Nephron progenitor cell (in vitro differentiated cells): ENCODE results near the gene CELSR2.
A peak's percentile ranks its signal among the peaks of the same experiment; 100 is the strongest.

Source experiments
- DNase-seq: peaks from one replicate; pipeline ENCODE4 v3.0.0; 2021
- H3K27ac Mint-ChIP-seq: 2 replicates; pipeline ENCODE4 v1.8.0; 2021; ENCODE audit warnings: mild to moderate bottlenecking, moderate library complexity, mixed read lengths
- H3K27me3 Mint-ChIP-seq: 2 replicates; pipeline ENCODE4 v1.8.0; 2021; ENCODE audit warnings: mild to moderate bottlenecking, low read depth, mixed read lengths; ENCODE audit not compliant: poor library complexity
- H3K36me3 Mint-ChIP-seq: 2 replicates; pipeline ENCODE4 v1.8.0; 2021; ENCODE audit warnings: low read depth, mixed read lengths
- H3K4me1 Mint-ChIP-seq: 2 replicates; pipeline ENCODE4 v1.8.0; 2021; ENCODE audit warnings: mixed read lengths
- H3K4me3 Mint-ChIP-seq: 2 replicates; pipeline ENCODE4 v1.8.0; 2021; ENCODE audit warnings: mild to moderate bottlenecking, moderate library complexity, mixed read lengths
- H3K9me3 Mint-ChIP-seq: 2 replicates; pipeline ENCODE4 v1.8.0; 2021; ENCODE audit warnings: mild to moderate bottlenecking, moderate library complexity, mixed read lengths
- TF ChIP-seq, protein P1 (sequence below): fragments of 200-600 bp; sonication (generic); IDR thresholded peaks from 2 replicates; pipeline ENCODE4 v1.5.0; 2021; ENCODE audit warnings: antibody characterized with exemption

Gene CELSR2

DNA sequence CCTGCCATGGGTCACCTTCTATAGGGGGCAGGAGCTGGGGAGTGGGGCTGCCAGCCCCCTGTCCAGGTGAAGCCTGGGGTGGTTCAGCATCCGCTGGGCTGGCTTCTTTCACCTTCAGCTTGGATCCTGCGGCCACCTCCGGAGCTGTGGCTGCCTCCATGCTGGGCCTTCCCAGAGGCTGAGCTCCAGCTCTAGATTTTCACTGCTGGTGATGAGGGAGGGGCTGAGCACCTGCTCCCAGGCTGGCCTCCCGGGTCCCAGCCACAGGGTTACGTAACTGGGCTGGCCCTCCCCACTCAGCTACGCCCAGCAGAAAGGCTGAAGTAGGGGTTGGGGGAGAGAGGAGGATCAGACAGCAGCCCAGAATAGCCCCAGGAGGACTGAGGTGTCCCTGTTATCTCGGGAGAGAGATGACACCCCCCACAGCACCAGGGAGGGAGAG lies 57.5 kb downstream of the CELSR2 start, which contains the start of gene MYBPHL:
Gene MYBPHL (minus strand): TSS at position 180 of the 442 bp plus-strand sequence. CDS start 20 bp downstream, at position 160.
- H3K4me3 Mint-ChIP-seq, result peak within 1 kb of the TSS; percentile 31
- peaks cover 3% of the 10 kb centered on the region for H3K27me3 Mint-ChIP-seq
- H3K36me3 Mint-ChIP-seq, result no peaks in the 10 kb centered on the region
- no peak for DNase-seq
- TF ChIP-seq, protein P1, sequence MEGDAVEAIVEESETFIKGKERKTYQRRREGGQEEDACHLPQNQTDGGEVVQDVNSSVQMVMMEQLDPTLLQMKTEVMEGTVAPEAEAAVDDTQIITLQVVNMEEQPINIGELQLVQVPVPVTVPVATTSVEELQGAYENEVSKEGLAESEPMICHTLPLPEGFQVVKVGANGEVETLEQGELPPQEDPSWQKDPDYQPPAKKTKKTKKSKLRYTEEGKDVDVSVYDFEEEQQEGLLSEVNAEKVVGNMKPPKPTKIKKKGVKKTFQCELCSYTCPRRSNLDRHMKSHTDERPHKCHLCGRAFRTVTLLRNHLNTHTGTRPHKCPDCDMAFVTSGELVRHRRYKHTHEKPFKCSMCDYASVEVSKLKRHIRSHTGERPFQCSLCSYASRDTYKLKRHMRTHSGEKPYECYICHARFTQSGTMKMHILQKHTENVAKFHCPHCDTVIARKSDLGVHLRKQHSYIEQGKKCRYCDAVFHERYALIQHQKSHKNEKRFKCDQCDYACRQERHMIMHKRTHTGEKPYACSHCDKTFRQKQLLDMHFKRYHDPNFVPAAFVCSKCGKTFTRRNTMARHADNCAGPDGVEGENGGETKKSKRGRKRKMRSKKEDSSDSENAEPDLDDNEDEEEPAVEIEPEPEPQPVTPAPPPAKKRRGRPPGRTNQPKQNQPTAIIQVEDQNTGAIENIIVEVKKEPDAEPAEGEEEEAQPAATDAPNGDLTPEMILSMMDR, result no peak
- peak within 1 kb of the TSS; percentile 65 for H3K27ac Mint-ChIP-seq
- H3K4me1 Mint-ChIP-seq, result peaks cover 31% of the 10 kb centered on the region
- no peaks in the 10 kb centered on the region for H3K9me3 Mint-ChIP-seq

DNA sequence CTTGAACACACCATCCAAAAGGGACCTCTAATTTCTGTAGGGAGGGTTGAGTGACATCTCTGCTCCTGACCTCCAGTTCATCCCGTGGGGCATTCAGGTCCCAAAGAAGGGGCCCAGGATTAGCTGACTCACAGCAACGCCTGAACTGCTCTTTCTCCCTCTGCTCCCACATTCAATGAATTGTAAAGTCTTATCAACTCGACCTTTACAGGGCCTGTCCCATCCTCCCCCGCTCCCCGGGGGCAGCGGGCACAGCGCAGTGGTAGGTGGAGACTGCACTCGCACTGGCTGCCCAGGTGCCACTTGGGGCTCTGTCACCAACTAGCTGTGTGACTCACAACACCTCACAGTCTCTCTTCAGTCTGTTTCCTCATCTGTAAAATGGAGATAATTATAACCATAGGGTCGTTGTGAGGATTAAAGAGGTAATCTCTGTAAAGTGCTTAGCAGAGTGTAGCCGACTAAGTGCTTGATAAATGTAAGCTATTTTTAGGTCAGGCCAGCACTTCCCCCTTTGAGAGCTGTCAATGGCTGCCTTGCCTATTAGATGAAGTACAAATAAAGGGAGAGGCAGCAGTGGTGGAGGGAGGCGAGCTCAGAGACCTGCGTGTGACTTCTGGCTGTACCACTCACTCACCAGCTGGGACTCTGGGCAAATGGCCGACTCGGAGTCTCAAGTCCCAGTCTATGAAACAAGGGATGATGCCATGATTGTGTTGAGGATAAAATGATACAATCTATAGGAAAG lies 58.1 kb downstream of the CELSR2 start:
- peak overlapping the region; percentile 31 for H3K4me3 Mint-ChIP-seq
- H3K27ac Mint-ChIP-seq, result peak overlapping the region; percentile 65
- H3K9me3 Mint-ChIP-seq, result no peaks in the 10 kb centered on the region
- H3K36me3 Mint-ChIP-seq, result peaks cover under 1% of the 10 kb centered on the region
- TF ChIP-seq, protein P1, result no peak
- DNase-seq, result no peak
- H3K4me1 Mint-ChIP-seq, result peaks cover 31% of the 10 kb centered on the region
- peaks cover 3% of the 10 kb centered on the region for H3K27me3 Mint-ChIP-seq

DNA sequence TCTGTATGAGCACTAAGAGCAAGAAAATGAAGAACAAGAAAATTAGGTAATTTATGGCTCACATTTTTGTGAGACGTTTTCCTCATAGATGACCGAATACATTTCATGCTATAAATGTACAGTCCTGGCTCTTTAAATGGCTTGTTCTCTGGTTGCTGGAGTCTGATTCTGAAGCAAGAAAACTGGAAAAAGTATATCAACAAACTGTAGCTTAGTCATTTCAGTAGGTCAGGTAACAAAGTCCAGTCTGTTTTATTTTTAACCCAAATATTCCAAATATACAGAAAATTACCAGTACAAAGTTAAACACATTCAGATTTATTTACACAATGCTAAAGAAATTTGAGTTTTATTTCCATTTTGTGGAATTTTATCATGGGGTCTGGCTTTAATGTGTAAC lies 60.0 kb downstream of the CELSR2 start:
- Mint-ChIP-seq H3K27me3 (peaks cover 3% of the 10 kb centered on the region), H3K4me1 (peaks cover 31% of the 10 kb centered on the region), H3K9me3 (no peaks in the 10 kb centered on the region), H3K27ac (no peak overlapping the region), H3K4me3 (no peak overlapping the region), H3K36me3 (peaks cover 19% of the 10 kb centered on the region)
- no peak for DNase-seq
- TF ChIP-seq, protein P1, result no peak

DNA sequence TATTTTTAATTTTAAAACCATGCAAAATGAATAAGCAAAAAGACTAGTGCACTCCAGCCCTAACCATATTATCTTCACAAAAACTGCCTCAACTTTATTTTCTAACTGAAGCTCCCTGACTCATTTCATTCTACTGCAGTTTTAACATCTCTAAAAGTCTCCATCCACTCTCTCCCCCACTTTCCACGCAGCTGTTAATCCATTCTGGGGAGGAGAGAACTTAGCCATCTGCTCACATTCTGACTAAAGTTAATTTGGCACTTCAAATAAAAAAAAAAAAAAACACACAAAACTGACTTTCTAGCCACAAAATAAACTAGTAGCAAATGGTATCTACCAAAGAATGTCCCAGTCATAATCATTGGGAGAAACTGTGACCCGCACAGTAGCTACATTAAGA lies 62.9 kb downstream of the CELSR2 start:
- no peak for DNase-seq
- Mint-ChIP-seq H3K27me3 (peaks cover 2% of the 10 kb centered on the region), H3K4me3 (no peak overlapping the region), H3K4me1 (peaks cover 12% of the 10 kb centered on the region), H3K27ac (no peak overlapping the region), H3K36me3 (peaks cover 41% of the 10 kb centered on the region), H3K9me3 (no peaks in the 10 kb centered on the region)
- TF ChIP-seq, protein P1, result no peak

DNA sequence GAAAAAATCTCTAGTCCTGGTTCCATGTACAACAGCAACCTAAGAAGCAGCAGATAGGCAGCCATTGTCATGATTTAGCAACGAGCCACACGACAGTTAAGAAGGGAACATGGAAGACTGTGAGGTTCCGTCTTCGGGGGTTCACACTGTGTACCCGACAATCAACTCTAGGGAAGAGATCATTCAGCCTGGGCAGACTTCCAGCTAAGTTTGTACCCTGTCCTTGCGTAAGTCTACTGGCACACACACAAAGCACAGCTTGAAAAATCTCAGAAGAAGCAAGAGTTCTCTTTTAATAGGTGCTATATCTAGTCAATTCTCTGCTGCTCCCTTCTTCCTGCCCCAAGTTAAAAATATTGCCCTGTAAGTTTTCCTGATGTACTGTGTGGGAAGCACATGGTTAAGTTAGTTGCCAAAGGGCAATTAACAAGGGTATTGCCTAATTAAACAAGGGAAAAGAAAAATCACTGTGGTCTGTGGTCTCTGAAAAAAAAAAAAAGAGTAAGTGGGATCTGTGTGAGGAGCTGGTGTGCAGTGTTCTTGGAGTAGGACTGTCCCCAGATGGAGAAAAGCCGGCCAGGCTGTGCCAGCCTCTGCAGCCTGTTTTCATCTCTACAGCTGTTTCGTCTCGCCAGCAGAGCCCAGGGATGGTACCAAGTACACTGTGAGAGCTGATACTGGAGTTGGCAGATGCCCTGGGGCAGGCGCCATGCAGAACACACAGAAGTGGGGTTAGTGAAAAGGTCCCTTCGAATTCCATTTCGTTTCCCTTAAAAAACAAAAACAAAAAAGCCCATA lies 63.8 kb downstream of the CELSR2 start:
- no peak for DNase-seq
- no peak overlapping the region for H3K4me3 Mint-ChIP-seq
- H3K9me3 Mint-ChIP-seq, result no peaks in the 10 kb centered on the region
- H3K4me1 Mint-ChIP-seq, result peaks cover 7% of the 10 kb centered on the region
- no peak overlapping the region for H3K27ac Mint-ChIP-seq
- TF ChIP-seq, protein P1, result no peak
- H3K36me3 Mint-ChIP-seq, result peaks cover 46% of the 10 kb centered on the region
- H3K27me3 Mint-ChIP-seq, result no peaks in the 10 kb centered on the region
